ENCODE results near the gene AASS. TPM values are rescaled to one million over a fixed set of nuclear protein-coding genes. Genes with fewer than 3 reads are reported as not detected.

Gene AASS
- total RNA-seq, 2 donors from 2014 or later: 4.3 to 4.6 TPM

DNA sequence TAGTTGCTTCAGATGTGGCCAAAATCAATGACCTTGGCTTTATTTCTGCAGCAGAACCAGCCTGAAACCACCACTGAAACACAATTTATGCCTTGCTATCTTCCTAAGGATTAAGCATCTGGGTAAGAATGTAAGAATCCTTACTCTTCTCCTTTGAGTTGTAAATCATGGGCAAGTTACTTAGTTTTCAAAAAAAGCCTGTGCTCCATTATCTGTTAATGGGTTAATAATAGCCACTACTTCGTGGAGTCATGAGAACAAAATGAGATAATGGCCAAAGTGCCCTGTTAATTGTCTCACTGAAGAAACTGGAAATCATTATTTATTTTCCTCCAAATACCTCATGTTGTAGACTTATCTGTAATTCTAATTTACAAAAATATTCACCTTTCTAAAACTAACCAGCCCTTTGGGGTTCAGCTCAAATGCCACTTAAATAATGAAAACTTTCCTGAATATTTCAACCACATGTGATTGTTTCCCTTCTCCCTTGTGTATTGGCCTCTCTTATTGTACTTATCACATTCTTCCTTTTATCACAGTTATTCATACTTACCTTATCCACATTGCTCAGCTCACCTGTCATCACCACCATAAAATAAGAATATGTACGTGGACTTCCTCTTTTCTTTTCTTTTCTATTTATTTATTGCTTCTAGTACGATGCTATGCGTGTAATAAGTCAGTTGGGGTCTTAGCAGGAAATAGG is 2.0 kb upstream of the AASS start:
- Histone ChIP-seq H3K27ac (no peak overlapping the region), H3K9me3 (no peaks in the 10 kb centered on the region), H3K4me1 (no peaks in the 10 kb centered on the region), H3K36me3 (no peaks in the 10 kb centered on the region), H3K27me3 (no peaks in the 10 kb centered on the region), H3K4me3 (no peak overlapping the region), H3K9ac (ENCODE audit: low read depth in 2 of 2, low read length in 2 of 2) (no peak overlapping the region)
- TF ChIP-seq, protein P1, sequence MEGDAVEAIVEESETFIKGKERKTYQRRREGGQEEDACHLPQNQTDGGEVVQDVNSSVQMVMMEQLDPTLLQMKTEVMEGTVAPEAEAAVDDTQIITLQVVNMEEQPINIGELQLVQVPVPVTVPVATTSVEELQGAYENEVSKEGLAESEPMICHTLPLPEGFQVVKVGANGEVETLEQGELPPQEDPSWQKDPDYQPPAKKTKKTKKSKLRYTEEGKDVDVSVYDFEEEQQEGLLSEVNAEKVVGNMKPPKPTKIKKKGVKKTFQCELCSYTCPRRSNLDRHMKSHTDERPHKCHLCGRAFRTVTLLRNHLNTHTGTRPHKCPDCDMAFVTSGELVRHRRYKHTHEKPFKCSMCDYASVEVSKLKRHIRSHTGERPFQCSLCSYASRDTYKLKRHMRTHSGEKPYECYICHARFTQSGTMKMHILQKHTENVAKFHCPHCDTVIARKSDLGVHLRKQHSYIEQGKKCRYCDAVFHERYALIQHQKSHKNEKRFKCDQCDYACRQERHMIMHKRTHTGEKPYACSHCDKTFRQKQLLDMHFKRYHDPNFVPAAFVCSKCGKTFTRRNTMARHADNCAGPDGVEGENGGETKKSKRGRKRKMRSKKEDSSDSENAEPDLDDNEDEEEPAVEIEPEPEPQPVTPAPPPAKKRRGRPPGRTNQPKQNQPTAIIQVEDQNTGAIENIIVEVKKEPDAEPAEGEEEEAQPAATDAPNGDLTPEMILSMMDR (IDR thresholded peaks at IDR 0.05): no peak
- DNase-seq: no peak
- intact Hi-C loops (cut with DNase I): no loop called here

DNA sequence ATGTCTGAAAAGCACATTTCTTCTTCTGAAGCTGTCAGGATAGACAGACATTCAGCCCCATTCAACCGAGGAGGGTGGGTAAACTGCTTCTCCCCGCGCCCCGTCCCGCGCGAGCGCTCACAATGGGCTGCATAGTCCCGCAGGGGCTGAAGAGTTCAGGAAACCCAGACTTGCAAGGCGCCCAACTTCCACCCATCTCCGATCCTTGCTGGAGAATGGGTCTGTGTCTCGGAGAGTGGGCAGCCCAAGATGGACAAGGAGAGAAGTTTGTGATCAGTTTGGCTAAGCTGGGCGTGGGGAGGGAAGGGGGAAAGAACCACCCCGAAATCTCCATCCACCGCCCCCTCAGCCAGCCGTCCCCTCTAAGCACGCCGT is 686 bp downstream of the AASS start:
- Histone ChIP-seq H3K36me3 (no peaks in the 10 kb centered on the region), H3K27ac (peak overlapping the region; percentile 78), H3K27me3 (no peaks in the 10 kb centered on the region), H3K4me3 (peak overlapping the region; percentile 91), H3K9me3 (no peaks in the 10 kb centered on the region), H3K9ac (ENCODE audit: low read depth in 2 of 2, low read length in 2 of 2) (peak overlapping the region; percentile 79 to 81), H3K4me1 (no peaks in the 10 kb centered on the region)
- TF ChIP-seq, protein P1 (IDR thresholded peaks at IDR 0.05): no peak
- peak; percentile 21 for DNase-seq
- intact Hi-C loops (cut with DNase I): no loop called here

DNA sequence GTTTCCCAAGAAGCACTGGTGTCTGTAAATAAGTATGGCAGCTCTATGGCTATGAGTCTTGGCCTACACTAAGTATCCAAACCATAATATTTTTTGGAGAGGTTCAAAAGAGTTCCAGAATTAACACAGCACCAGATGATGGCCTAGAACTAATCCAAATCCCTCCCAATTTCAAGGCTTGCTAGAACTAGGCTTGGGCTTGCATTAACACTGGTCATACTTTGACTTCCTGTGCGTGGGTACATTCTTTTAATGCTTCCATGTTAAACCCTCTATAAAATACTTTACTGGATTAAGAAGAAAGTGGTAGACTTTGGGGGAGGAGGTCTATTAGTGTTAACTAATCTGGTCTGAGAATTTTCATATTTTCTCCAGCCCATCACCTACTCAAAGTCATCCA is 3.1 kb downstream of the AASS start:
- H3K4me3 ChIP-seq: no peak overlapping the region
- TF ChIP-seq, protein P1 (IDR thresholded peaks at IDR 0.05): no peak
- DNase-seq: no peak
- intact Hi-C loops (cut with DNase I): no loop called here
- no peaks in the 10 kb centered on the region for H3K36me3 ChIP-seq
- no peaks in the 10 kb centered on the region for H3K9me3 ChIP-seq
- no peak overlapping the region for H3K27ac ChIP-seq
- H3K4me1 ChIP-seq: no peaks in the 10 kb centered on the region
- no peaks in the 10 kb centered on the region for H3K27me3 ChIP-seq
- no peak overlapping the region for H3K9ac ChIP-seq (ENCODE audit: low read depth in 2 of 2, low read length in 2 of 2)

DNA sequence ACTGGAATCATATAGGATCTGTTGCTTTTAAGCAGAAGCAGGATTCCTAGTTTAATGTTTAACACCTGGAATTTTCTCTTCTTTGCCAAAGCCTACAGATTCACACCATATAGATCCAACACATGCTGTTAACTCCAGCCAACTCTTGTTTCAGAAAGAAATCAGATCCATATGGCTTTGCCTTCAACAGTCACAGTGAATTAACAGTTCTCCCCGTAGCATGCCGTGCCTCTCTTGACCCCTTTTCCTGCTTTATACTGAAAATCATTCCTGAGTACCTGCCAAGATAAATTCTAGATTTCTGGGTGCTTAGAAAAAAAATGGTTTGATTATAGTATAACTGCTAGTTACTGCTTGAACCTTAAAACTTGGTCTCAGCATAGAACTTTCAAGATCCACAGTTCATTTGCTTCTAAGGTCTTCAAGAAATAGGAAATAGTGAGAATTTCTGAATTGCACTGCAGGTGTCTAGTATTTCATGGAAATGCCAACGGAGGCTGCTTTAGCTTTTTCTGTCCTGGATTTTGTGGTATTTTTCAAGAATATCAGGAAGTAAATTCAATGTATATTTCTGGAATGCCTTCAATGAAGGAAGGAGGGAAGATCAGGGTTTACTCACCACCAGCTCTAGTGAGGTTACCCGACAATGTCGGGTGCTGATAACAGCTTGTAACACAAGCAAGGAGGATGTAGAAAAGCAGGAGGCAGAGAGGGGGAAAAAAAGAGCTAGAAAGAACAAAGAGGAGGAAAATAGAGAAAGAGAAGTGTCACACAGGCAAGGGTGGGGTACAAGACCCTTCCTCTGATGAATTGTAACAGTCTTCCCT is 6.6 kb downstream of the AASS start:
- no peak overlapping the region for H3K9ac ChIP-seq (ENCODE audit: low read depth in 2 of 2, low read length in 2 of 2)
- H3K27me3 ChIP-seq: no peaks in the 10 kb centered on the region
- no peaks in the 10 kb centered on the region for H3K36me3 ChIP-seq
- TF ChIP-seq, protein P1 (IDR thresholded peaks at IDR 0.05): no peak
- intact Hi-C loops (cut with DNase I): no loop called here
- DNase-seq: no peak
- H3K27ac ChIP-seq: no peak overlapping the region
- H3K4me3 ChIP-seq: no peak overlapping the region
- H3K9me3 ChIP-seq: no peaks in the 10 kb centered on the region
- H3K4me1 ChIP-seq: no peaks in the 10 kb centered on the region

DNA sequence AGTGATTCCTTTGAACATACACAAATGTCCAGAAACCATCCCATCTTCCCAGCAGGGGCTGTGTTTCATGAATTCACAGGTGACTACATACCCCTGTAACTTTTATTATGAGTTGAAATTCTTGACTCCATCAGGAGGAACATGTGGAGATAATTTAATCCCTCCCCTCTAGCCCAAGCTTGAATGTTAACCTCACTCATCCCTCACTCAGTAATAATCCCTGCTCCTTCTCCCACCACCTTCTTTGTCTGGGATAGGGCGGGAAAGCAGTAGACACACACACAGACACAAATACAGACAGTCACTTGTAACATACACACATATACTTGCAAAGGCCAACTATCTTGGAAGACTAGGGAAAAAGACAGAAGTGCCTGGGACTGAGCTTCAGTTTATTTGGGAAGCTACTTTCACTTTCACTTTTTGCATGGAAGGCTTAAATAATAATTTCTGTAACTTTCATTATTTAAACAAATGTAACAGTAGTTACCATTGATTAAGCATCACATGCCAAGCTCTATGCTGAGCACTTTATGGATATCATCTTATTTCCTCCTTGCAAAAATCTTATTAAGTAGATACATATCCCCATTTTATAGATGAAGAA is 7.3 kb downstream of the AASS start:
- Histone ChIP-seq H3K27me3 (no peaks in the 10 kb centered on the region), H3K9me3 (no peaks in the 10 kb centered on the region), H3K9ac (ENCODE audit: low read depth in 2 of 2, low read length in 2 of 2) (no peak overlapping the region), H3K27ac (no peak overlapping the region), H3K4me1 (no peaks in the 10 kb centered on the region), H3K36me3 (no peaks in the 10 kb centered on the region), H3K4me3 (no peak overlapping the region)
- TF ChIP-seq, protein P1 (IDR thresholded peaks at IDR 0.05): no peak
- no peak for DNase-seq
- intact Hi-C loops (cut with DNase I): no loop called here

All from colonic mucosa (tissue), 4 donors.